Gastroesophageal sphincter (tissue), 4 donors: ENCODE measurements around the gene IL10RA. TPM values are rescaled to one million over a fixed set of nuclear protein-coding genes. Genes with fewer than 3 reads are reported as not detected.

Experiments used
- ATAC-seq: fragments of 150-250 bp; one replicate; pipeline ENCODE4 v1.9.1; 2016; ENCODE audit warnings: mild to moderate bottlenecking, moderate library complexity
- H3K27ac ChIP-seq, 4 donors: fragments of 200-600 bp; sonication (generic) in 3 of 4; 1 replicate in 3 of 4; 2 replicates in 1 of 4; pipeline ENCODE4 v1.5.1; 2016 to 2019
- H3K27me3 ChIP-seq: fragments of 200-600 bp; sonication (generic); one replicate; pipeline ENCODE4 v1.5.1; 2019
- H3K36me3 ChIP-seq, 2 donors: fragments of 200-600 bp; sonication (generic); one replicate each; pipeline ENCODE4 v1.5.1; 2019; ENCODE audit warnings: control low read depth in 1 of 2
- H3K4me1 ChIP-seq, 3 donors: fragments of 200-600 bp; sonication (generic); 1 replicate in 2 of 3; 2 replicates in 1 of 3; pipeline ENCODE4 v1.5.1; 2016 to 2019; ENCODE audit warnings: control low read depth in 2 of 3
- H3K4me3 ChIP-seq, 2 donors: fragments of 200-600 bp; sonication (generic); one replicate each; pipeline ENCODE4 v1.5.1; 2019; ENCODE audit warnings: mild to moderate bottlenecking in 1 of 2, moderate library complexity in 1 of 2
- H3K9me3 ChIP-seq, 3 donors: fragments of 200-600 bp; sonication (generic); one replicate each; pipeline ENCODE4 v1.5.1; 2017 to 2019; ENCODE audit warnings: control low read depth in 2 of 3
- CTCF ChIP-seq, 4 experiments: fragments of 200-600 bp in 2 of 4; fragments of 450-650 bp in 2 of 4; sonication (generic) in 1 of 4; IDR thresholded peaks; one replicate each; pipeline ENCODE4 v1.5.1; 2017 to 2019; ENCODE audit warnings: antibody characterized with exemption in 4 of 4, mild to moderate bottlenecking in 2 of 4, moderate library complexity in 2 of 4
- EP300 ChIP-seq: sonication (generic); formaldehyde crosslinking; IDR thresholded peaks from one replicate; pipeline ENCODE4 v1.6.1; 2017; ENCODE audit warnings: antibody characterized with exemption, mild to moderate bottlenecking
- POLR2A ChIP-seq, 2 donors: fragments of 450-650 bp; IDR thresholded peaks; one replicate each; pipeline ENCODE4 v1.6.1; 2017; ENCODE audit warnings: antibody characterized with exemption in 2 of 2, mild to moderate bottlenecking in 2 of 2, moderate library complexity in 1 of 2
- POLR2AphosphoS5 ChIP-seq: sonication (generic); formaldehyde crosslinking; IDR thresholded peaks from one replicate; pipeline ENCODE4 v1.6.1; 2017; ENCODE audit warnings: antibody characterized with exemption
- WGBS, 2 donors: methylation state at CpG; one replicate each; pipeline ENCODE4 v1.1.5; 2018; ENCODE audit warnings: low coverage in 1 of 2; 5-methylcytosine and 5-hydroxymethylcytosine counted together
- total RNA-seq, 4 donors: library from RNA; depleted of rRNA; stranded (reverse); fragments of >200 nt; gene quantifications; one replicate each; pipeline ENCODE4 v1.1.0, GENCODE V29; 2016

IL10RA gene
- total RNA-seq, 4 donors from 2014 or later, result 16.7 to 37.3 (median 24.3) TPM

GRCh38 chr11:117978991-117979390 lies 7.2 kb upstream of the IL10RA start:
- Histone ChIP-seq H3K36me3 (no peaks in the 10 kb centered on the region), H3K4me3 (no peak overlapping the region), H3K4me1 (no peaks in the 10 kb centered on the region), H3K27me3 (no peaks in the 10 kb centered on the region), H3K9me3 (no peaks in the 10 kb centered on the region), H3K27ac (no peak overlapping the region)
- TF ChIP-seq EP300 (no peak), POLR2A (IDR thresholded peaks at IDR 0.05) (no peak), CTCF (IDR thresholded peaks at IDR 0.05) (no peak), POLR2AphosphoS5 (no peak)
- WGBS, 2 donors, result no CpG with 5 or more reads among the region's 4 CpGs
- ATAC-seq, result no peak

- Histone ChIP-seq H3K4me1 (no peaks in the 10 kb centered on the region), H3K9me3 (no peaks in the 10 kb centered on the region), H3K4me3 (no peak overlapping the region), H3K27ac (peak overlapping the region in 1 of 4 donors; percentile 20), H3K36me3 (no peaks in the 10 kb centered on the region), H3K27me3 (no peaks in the 10 kb centered on the region)
- ATAC-seq, result peak; percentile 28
- 90 to 92% methylated on average over 4 of the region's 7 CpGs for WGBS, 2 donors
- TF ChIP-seq CTCF (IDR thresholded peaks at IDR 0.05) (no peak), EP300 (no peak), POLR2AphosphoS5 (no peak), POLR2A (IDR thresholded peaks at IDR 0.05) (no peak)
Observed at GRCh38 chr11:117979481-117980211, 6.5 kb upstream of the IL10RA start.

GRCh38 chr11:117980280-117980679 lies 5.9 kb upstream of the IL10RA start:
- 56 to 75% methylated on average over 1 of the region's 2 CpGs for WGBS, 2 donors
- H3K27me3 ChIP-seq, result no peaks in the 10 kb centered on the region
- H3K27ac ChIP-seq, result no peak overlapping the region
- H3K4me1 ChIP-seq, result no peaks in the 10 kb centered on the region
- no peaks in the 10 kb centered on the region for H3K36me3 ChIP-seq
- H3K9me3 ChIP-seq, result no peaks in the 10 kb centered on the region
- no peak overlapping the region for H3K4me3 ChIP-seq
- TF ChIP-seq EP300 (no peak), POLR2A (IDR thresholded peaks at IDR 0.05) (no peak), POLR2AphosphoS5 (no peak), CTCF (IDR thresholded peaks at IDR 0.05) (no peak)
- no peak for ATAC-seq

GRCh38 chr11:117980720-117981119 lies 5.5 kb upstream of the IL10RA start:
- H3K27ac ChIP-seq, result no peak overlapping the region
- no peak for TF ChIP-seq EP300
- H3K36me3 ChIP-seq, result no peaks in the 10 kb centered on the region
- H3K9me3 ChIP-seq, result no peaks in the 10 kb centered on the region
- no peaks in the 10 kb centered on the region for H3K27me3 ChIP-seq
- 89 to 100% methylated on average over 1 to 3 of the region's 3 CpGs for WGBS, 2 donors
- ATAC-seq, result no peak
- no peak overlapping the region for H3K4me3 ChIP-seq
- H3K4me1 ChIP-seq, result peaks cover 0 to 2% (median 0%) of the 10 kb centered on the region in 3 donors

- no peak overlapping the region for H3K27ac ChIP-seq
- H3K9me3 ChIP-seq, result no peaks in the 10 kb centered on the region
- H3K27me3 ChIP-seq, result peaks cover 6% of the 10 kb centered on the region
- H3K4me3 ChIP-seq, result no peak overlapping the region
- no peak for ATAC-seq
- 67 to 100% methylated on average over 1 to 2 of the region's 3 CpGs for WGBS, 2 donors
- H3K36me3 ChIP-seq, result no peaks in the 10 kb centered on the region
- TF ChIP-seq CTCF (IDR thresholded peaks at IDR 0.05) (no peak), POLR2A (IDR thresholded peaks at IDR 0.05) (no peak), POLR2AphosphoS5 (no peak), EP300 (no peak)
- peaks cover 0 to 23% (median 3%) of the 10 kb centered on the region in 3 donors for H3K4me1 ChIP-seq
Observed at GRCh38 chr11:117983163-117983475, 3.1 kb upstream of the IL10RA start.
